GM18907 (cell line): ENCODE results near the gene DUS4L.
"Not testable (repeated sequence)": the region's sequence is repeated elsewhere in the genome, so short reads cannot be mapped to it uniquely, and the experiment has no call there.

Experiments
- ATAC-seq: cut with Tn5 transposase; IDR thresholded peaks from one replicate; pipeline ENCODE4 v1.9.1; 2021; ENCODE audit warnings: mild to moderate bottlenecking, moderate library complexity; ENCODE audit not compliant: unreplicated experiment

DUS4L gene, protein sequence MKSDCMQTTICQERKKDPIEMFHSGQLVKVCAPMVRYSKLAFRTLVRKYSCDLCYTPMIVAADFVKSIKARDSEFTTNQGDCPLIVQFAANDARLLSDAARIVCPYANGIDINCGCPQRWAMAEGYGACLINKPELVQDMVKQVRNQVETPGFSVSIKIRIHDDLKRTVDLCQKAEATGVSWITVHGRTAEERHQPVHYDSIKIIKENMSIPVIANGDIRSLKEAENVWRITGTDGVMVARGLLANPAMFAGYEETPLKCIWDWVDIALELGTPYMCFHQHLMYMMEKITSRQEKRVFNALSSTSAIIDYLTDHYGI

DNA sequence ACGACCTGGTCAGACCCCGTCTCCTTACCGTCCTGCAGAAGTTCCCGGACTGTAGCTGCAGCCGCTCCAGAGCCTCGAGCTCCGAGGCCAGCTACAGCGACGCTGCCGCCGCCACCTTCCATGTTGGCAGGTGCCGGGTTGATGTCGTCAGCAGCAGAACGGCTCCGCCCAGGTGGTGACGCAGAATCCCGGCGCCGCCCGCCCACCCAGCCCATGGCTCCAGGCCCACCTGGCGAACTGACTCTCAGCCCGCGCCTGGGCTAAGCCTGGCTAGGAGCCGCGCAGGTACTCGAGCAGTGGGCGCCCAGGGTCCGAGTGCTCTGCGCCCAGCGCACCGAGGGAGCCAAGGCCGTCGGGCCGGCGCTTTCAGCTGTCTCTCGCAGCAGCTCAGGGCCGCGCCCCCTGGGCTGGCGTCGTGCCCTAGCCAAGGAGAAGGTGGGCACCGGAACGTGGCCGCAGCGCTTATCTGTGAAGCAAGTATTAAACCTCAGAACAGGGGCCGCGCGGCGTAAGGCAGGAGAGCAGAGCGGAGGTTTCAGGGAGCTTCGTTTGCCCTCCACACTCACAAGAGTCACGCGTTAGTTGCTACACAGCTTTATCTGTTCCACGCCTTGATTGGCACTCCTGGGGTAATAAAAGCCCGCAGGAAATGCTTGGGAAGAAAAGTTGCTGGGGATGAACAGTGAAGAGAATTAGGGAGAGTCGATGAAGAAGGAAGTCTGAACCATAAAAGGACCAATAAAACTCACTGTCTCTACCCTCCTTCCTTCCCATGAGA is at the start of gene DUS4L, which contains the start of gene COG5:
TSS of gene DUS4L (plus strand) at position 197 of the 778 bp plus-strand sequence. CDS start 3,100 bp downstream, outside the sequence.
TSS of gene COG5 (minus strand) at position 146 of the 778 bp plus-strand sequence. CDS start at position 122, 24 bp downstream.
- peak; percentile 94 for ATAC-seq

DNA sequence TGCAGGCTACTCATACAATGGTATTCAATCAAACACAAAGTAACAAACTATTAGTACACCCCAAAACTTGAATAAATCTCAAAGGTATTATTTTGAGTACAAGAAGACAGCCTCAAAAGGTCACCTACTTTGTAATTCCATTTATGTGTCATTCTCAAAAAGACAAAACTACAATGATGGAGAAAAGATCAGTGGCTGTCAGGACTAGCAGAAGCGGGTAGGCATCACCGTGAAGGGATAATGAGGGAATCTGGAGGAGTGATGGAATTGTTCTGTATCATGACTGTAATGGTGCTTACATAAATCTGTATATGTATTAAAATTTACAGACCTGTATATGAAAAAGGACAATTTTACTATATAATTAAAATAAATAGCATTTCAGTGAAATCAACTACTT is 37.1 kb upstream of the DUS4L start:
- ATAC-seq = no peak

DNA sequence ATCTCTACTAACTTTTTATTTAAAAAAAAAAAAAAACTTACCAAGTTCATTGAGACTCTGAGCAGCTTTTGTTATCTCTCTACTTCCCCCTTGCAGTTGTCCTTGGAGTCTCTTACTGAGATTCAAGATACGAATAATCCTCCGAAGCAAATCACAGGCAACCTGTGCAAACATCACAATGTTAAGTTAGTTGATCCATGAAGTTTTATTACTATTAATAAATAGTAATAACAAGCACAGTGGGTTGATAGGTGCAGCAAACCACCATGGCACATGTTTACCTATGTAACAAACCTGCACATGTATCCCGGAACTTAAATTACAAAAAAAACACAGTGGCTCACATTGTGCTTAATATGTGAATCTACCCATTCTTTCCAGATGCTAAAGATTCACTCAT is 36.6 kb upstream of the DUS4L start:
- ATAC-seq = no peak

DNA sequence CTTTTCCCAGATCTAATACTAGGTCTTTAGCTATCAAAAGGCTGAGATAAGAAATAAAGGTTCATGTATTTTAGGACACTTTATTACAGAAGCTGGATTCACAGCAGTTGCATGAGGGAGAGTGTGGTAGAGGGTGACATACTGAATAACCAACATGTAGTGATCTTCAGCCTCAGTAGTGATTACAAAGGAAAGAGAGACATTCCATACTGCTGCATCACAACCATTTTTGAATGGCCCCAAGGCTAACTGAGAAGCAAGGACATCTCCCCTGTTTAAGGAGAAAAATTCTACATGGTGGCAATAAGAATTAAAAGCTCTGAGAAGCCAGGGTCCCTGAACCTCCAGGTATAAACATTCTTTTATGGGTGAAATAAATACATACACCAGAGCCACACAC is 35.3 kb upstream of the DUS4L start:
- ATAC-seq = no peak

DNA sequence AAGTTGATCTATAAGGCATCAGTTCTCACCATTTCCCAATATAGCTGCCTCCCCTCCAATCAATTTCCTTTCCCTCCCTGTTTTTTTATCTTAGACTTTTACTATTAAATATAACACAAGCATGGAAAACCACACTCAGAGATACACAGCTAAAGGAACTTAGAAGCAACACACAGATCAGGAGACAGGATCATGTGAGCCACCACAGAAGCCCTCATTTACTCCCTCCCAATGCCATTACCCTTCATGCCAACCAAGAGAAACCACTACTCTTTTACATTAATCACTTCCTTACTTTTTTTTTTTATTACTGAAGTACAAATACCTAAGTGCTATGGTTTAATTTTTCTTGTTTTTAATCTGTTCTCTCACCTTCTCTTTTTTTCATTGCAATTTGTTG is 33.0 kb upstream of the DUS4L start:
- no peak for ATAC-seq

DNA sequence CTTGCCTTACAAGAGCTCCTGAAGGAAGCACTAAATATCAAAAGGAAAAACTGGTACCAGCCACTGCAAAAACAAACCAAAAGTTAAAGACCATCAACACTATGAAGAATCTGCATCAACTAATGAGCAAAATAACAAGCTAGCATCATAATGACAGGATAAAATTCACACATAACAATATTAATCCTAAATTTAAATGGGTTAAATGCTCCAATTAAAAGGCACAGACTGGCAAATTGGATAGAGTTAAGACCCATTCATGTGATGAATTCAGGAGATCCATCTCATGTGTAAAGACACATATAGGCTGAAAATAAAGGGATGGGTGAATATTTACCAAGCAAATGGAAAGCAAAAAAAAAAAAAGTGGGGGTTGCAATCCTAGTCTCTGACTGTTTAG is 29.6 kb upstream of the DUS4L start:
- ATAC-seq = no peak

DNA sequence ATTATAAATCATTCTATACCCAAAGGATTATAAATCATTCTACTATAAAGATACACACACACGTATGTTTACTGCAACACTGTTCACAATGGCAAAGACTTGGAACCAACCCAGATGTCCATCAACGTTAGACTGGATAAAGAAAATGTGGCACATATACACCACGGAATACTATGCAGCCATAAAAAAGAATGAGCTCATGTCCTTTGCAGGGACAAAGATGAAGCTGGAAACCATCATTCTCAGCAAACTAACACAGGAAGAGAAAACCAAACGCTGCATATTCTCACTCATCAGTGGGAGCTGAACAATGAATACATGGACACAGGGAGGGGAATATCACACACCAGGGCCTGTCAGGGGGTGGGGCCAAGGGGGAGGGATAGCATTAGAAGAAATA is 26.5 kb upstream of the DUS4L start:
- ATAC-seq = not testable (repeated sequence)

DNA sequence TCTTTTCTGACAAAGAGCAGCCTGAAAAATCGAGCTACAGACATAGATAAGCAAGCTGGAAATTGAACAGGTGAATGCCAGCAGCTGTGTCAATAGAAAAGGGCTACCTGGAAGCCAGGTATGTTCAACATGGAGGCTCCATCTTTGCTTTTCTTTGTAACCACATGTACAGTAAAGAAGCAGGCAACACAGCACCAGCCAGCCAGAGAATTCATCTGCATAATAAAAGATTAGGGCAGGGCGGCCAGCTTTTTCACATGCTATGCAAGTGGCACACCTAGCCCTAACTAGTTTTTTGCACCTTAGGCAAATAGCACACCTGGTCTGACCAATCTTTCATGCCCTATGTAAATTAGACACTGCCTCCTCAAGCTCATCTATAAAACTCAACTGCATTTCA is 25.8 kb upstream of the DUS4L start:
- no peak for ATAC-seq

DNA sequence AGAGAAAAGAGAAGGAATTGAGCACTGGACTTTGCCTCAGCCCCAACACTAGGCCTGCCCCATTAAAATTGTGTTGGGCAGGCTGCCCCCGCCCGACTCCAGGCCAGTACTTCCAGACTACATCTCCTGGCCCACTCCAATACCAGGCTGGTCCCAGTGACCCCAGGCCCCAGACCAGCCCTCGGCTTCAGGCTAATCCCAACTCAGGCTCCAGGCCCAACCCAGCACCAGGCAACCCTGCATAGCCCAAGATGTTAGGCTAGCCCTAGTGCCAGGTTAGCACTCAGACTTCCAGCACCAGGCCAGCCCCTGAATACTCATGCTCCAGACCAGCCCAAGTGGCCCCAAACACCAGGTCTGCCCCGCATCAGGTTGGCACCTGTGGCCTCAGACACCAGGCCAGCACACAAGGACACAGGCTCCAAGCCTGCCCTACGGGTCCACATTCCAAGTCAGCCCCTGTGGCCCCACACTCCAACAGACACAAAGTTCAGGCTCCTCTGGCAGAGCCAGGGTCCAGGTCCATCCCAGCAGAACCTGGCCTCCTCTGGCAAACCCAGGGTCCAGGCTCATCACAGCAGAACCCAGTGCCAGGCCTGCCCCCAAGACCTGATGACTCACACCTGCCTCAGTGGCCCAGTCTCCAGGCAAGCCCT is 20.3 kb upstream of the DUS4L start:
- ATAC-seq = no peak

DNA sequence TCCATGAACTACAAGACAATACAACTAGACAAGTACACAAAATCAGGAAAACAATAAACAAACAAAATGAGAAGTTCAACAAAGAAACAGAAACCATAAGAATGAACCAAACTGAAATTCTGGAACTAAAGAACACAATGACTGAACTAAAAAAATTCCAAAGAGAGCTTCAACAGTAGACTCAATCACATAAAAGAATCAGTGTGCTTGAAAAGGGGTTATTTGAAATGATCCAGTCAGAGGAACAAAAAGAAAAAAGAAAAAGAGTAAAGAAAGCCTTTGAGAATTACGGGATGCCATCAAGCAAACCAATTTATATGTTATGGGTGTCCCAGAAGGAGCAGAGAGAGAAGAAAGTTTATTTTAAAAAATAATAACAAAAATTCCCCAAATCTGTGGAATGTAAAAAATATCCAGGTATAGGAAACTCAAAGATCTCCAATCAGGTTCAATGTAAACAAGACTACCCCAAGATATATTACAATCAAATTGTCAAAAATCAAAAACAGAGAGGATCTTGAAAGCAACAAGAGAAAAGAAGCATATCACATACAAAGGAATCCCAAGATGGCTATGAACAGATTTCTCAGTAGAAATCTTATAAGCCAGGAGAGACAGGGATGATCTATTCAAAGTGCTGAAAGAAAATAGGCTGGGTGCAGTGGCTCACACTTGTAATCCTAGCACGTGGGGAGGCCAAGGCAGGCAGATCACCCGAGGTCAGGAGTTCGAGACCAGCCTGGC is 18.8 kb upstream of the DUS4L start:
- ATAC-seq = no peak

DNA sequence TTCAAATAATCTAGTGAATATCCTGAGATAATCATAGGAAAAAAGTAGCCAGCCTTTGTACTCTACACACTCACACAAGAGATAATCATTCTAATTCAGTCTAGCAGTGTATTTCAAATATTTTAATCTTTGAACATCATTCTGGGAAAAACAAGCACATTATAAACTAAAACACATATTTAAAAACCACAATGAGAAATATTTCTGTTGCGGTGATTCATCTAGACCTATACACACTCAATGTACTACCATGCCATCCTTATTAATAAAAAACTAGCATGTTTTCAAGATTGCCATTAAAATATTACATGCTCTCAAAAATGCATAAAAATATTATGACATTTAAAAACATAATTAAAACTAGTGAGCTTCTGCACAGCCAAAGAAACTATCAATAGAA is 11.8 kb upstream of the DUS4L start:
- ATAC-seq = no peak

DNA sequence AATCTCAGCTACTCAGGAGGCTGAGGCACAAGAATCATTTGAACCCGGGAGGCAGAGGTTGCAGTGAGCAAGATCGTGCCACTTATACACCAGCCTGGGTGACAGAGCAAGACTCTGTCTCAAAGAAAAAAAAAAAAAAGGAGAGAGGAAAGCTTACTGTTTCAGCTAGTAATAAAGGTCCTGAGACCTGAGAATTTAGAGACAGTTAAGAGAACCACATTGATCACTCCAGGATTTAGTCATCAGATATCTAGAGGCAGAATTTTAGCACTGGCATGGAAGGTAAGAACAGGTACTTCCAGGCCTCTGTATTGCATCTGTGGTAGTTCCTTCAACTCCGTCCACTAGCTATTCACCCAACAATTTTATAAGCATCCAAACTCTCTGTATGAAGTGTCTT is 7.9 kb upstream of the DUS4L start:
- ATAC-seq = no peak

DNA sequence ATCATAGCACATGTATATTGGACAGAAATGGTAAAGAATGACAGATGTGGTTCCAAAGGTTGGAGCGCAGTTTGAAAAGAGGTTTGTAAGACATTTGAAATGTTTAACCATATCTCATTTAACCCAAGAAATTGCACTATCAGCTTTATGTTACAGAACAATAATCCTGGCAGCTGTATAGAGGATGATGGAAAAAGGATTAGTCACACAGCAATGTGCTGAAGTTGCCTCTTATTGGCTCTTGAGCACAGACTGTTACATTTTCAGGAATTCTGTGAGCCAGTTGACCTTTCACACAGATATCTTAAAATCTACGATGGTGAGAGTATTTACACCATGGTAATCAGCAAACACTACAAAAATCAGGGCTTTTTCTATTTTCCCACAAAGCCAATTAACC is 3.9 kb upstream of the DUS4L start:
- no peak for ATAC-seq

DNA sequence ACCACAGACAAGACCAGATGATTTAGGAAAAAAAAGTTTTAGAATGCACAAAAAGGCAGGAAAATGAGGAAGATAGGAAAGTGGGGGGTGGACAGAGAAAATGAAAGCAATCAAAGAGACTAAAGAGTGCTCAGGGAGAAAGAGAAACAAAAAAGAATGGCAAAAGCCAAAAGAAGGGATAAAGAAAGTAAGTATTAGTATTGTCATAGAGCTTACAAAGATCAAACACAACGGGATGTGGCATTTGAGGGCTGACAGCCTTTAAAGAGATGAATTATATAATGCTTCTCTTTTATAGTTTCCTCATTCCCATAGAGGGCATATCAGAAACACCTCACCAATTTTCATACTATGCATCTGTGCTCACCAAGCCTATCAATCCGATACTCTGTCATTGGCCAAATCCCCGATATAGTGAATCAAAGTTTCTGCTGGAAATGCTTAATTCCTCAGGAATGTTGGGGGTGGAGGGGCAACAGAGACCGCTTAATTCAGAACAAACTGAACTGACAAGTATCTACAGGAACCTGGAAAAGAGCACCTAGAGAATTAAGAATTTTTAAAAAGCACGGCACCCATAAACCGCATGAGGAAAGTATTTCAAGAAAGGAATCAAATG is 2.8 kb upstream of the DUS4L start:
- ATAC-seq = no peak

DNA sequence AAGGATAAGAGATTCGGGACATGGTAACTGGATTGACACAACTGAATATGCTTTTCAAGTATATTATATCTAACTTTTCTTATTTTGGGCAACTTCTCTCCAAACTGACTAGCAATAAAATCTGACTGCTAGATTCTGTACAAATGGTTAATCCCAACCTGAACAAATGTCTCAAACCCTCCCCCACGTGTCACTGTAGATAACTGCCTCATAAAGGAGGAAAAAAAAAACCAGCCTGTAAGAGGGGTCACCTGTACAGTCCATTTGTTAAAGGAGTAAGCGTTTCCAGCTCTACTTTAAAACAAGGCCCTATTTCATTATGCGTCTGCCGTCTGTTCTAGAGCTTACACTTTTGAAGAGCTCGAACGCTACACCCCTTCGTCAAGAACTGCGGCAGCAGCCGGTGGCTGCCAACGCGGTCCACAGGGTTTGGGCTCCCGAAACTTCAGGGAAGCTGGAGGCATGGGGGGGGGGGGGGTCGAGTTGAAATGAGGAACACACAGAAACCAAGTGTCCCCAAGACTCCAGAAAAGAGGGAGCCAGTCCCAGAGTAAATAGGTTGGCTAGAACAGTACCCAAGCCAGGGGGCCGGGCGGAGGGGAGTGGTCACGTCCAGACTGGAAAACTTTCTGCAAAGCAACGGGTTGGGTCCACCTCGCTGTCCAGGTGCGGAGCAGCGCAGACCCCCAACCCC is 543 bp upstream of the DUS4L start:
- peak; percentile 66 for ATAC-seq

DNA sequence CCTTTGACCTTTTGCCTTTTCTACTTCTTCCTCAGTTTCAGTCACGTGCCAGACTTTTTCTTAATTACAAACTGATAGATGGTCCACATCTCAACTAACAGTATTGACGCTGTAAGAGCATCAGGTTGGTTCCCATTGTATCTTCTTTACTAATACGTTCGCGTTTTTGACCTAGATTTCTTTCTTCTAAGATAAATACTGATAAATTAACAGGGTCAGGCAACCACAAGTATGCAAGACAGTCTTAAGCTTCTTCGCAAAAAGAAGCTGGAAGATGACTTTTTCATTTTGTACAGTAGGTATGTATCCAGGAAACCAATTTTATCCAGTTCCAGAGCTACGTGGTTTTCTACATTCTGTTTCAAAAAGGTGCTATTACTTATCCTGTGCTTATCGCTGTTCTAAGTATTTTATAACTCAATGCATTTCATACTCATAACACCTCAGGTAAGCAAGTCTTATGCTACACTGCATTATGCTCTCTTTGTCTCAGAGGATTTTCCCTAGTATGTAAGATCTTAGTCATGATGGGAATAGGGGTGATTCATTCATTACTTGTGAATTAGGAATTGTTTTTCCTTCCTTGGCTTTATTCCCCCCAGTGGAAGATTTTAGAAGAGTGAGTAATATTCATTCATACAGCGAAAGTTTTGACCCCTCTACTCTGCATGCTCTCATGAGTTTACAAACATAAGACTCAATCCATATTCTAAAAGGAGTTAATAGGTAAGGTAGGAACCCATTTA is 955 bp downstream of the DUS4L start:
- ATAC-seq = no peak

DNA sequence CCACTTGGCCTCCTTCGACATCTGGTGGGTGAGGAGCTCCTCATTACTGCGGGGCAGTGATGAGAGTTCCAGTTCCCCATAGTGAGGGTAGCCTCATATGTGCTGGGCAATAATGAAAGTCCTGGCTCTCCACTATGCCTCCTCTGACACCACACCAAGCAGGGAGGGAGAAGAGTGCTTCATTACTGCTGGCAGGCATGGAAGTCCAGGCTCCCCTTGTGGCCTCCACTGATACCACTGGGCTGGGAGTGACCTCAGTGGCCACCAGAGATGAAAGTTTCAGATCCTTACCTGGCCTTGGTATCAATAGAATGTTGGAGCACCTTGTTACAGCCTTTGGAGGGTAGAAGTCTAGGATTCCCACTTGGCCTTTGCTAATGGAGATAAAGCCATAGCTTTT is 6.5 kb downstream of the DUS4L start:
- ATAC-seq = no peak

DNA sequence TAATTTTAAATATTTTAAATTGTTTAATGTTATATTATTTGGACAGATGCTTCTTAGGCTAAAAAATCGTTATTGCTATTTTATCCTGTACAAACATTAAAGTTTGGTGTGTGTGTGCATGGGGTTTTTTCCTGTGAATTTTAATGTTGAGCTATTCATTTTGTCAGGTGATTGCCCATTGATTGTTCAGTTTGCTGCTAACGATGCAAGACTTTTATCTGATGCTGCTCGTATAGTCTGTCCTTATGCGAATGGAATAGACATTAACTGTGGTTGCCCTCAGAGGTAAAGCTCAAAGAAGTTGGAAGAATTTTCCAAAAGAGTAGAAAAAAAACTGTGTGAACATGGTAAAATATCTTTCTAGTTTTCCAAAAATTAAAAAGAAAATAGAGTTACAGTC is 9.8 kb downstream of the DUS4L start:
- ATAC-seq = no peak

DNA sequence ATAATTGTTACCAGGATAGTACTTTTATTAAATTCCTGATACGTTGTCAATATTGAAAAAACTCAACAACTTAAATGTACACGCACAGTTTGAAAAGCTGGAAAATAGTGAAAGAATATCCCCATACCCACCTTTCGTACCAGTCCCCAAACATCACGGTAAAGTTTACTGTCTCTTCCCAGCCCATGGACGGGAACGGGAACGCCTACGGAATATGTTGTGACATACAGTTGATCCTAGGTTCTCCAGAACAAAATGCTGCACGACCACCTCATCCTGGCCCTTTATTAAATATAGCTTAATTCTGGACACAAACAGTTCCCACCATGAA is 15.7 kb downstream of the DUS4L start:
- no peak for ATAC-seq
